SK-N-SH treated with all-trans-retinoic acid at 6 μM for 48 hours (cell line): Measurements from ENCODE around the gene UNCX.

Experiments used
- ATAC-seq: fragments of 200-7000 bp; cut with Tn5 transposase; 3 replicates; pipeline ENCODE4 v1.9.1; 2020; ENCODE audit warnings: mild to moderate bottlenecking, moderate library complexity
- BACH2 ChIP-seq: fragments of 250-450 bp; sonication (Bioruptor Pico); IDR thresholded peaks from 2 replicates; pipeline ENCODE4 v1.9.0; 2021; ENCODE audit warnings: mild to moderate bottlenecking, borderline replicate concordance
- CREB5 ChIP-seq: fragments of 250-450 bp; sonication (Bioruptor Pico); IDR thresholded peaks from 2 replicates; pipeline ENCODE4 v1.5.1; 2020; ENCODE audit warnings: low read depth, mild to moderate bottlenecking, moderate library complexity
- CSRNP3 ChIP-seq: fragments of 250-450 bp; sonication (Bioruptor Pico); IDR thresholded peaks from 2 replicates; pipeline ENCODE4 v1.5.1; 2021; ENCODE audit warnings: mild to moderate bottlenecking, moderate library complexity
- ESRRG ChIP-seq: fragments of 250-450 bp; sonication (Bioruptor Pico); IDR thresholded peaks from 2 replicates; pipeline ENCODE4 v1.6.1; 2021; ENCODE audit warnings: mild to moderate bottlenecking
- ISL1 ChIP-seq: fragments of 250-450 bp; sonication (Bioruptor Pico); IDR thresholded peaks from 2 replicates; pipeline ENCODE4 v2.1.2; 2022; ENCODE audit warnings: mild to moderate bottlenecking, moderate library complexity
- OSR1 ChIP-seq: fragments of 250-450 bp; sonication (Bioruptor Pico); IDR thresholded peaks from 2 replicates; pipeline ENCODE4 v1.8.0; 2022; ENCODE audit warnings: moderate library complexity, mild to moderate bottlenecking, inconsistent platforms
- PATZ1 ChIP-seq: fragments of 250-450 bp; sonication (Bioruptor Pico); IDR thresholded peaks from 2 replicates; pipeline ENCODE4 v1.8.0; 2020; ENCODE audit warnings: mild to moderate bottlenecking, moderate library complexity, borderline replicate concordance
- POU6F1 ChIP-seq: fragments of 250-450 bp; sonication (Bioruptor Pico); IDR thresholded peaks from 2 replicates; pipeline ENCODE4 v1.8.0; 2021; ENCODE audit warnings: low read depth, mild to moderate bottlenecking, moderate library complexity, borderline replicate concordance
- PPARA ChIP-seq: fragments of 250-450 bp; sonication (Bioruptor Pico); IDR thresholded peaks from 2 replicates; pipeline ENCODE4 v1.5.0; 2020; ENCODE audit warnings: mild to moderate bottlenecking, borderline replicate concordance
- RARB ChIP-seq: fragments of 250-450 bp; sonication (Bioruptor Pico); IDR thresholded peaks from 2 replicates; pipeline ENCODE4 v1.8.0; 2021; ENCODE audit warnings: mild to moderate bottlenecking, moderate library complexity
- SNAI2 ChIP-seq: fragments of 250-450 bp; sonication (Bioruptor Pico); IDR thresholded peaks from 2 replicates; pipeline ENCODE4 v1.5.0; 2020; ENCODE audit warnings: mild to moderate bottlenecking, moderate library complexity
- TCF4 ChIP-seq: fragments of 250-450 bp; sonication (Bioruptor Pico); IDR thresholded peaks from 2 replicates; pipeline ENCODE4 v1.8.0; 2021; ENCODE audit warnings: mild to moderate bottlenecking, moderate library complexity, borderline replicate concordance
- TOX ChIP-seq: fragments of 250-450 bp; sonication (Bioruptor Pico); IDR thresholded peaks from 2 replicates; pipeline ENCODE4 v1.8.0; 2021; ENCODE audit warnings: mild to moderate bottlenecking, moderate library complexity, borderline replicate concordance
- TSHZ2 ChIP-seq: fragments of 250-450 bp; sonication (Bioruptor Pico); IDR thresholded peaks from 2 replicates; pipeline ENCODE4 v1.5.0; 2020; ENCODE audit warnings: mild to moderate bottlenecking, moderate library complexity
- ZC3H10 ChIP-seq: fragments of 250-450 bp; sonication (Bioruptor Pico); IDR thresholded peaks from 2 replicates; pipeline ENCODE4 v1.5.1; 2021; ENCODE audit warnings: mild to moderate bottlenecking, moderate library complexity
- ZFP30 ChIP-seq: fragments of 450-650 bp; formaldehyde crosslinking; IDR thresholded peaks from 2 replicates; pipeline ENCODE4 v1.5.0; 2022; ENCODE audit warnings: mild to moderate bottlenecking, moderate library complexity
- ZNF565 ChIP-seq: fragments of 450-650 bp; formaldehyde crosslinking; conservative IDR thresholded peaks from 2 replicates; pipeline ENCODE4 v1.5.0; 2020; ENCODE audit warnings: low read depth, mild to moderate bottlenecking, moderate library complexity
- ZNF70 ChIP-seq: fragments of 450-650 bp; formaldehyde crosslinking; IDR thresholded peaks from 2 replicates; pipeline ENCODE4 v1.5.0; 2020; ENCODE audit warnings: mild to moderate bottlenecking, moderate library complexity

UNCX gene

GRCh38 chr7:1232623-1233332, at the start of gene UNCX:
TSS of gene UNCX (plus strand) at chr7:1232872. CDS start at chr7:1233018, 146 bp downstream.
- ATAC-seq: no peak
- TF ChIP-seq ZC3H10 (no peak), SNAI2 (no peak), POU6F1 (no peak), ZNF70 (CRISPR knock-in tag) (no peak), CSRNP3 (CRISPR knock-in tag) (no peak), CREB5 (CRISPR knock-in tag) (no peak), PATZ1 (CRISPR knock-in tag) (no peak), TCF4 (no peak), ESRRG (CRISPR knock-in tag) (no peak), ZFP30 (CRISPR knock-in tag) (no peak), OSR1 (CRISPR knock-in tag) (no peak), BACH2 (CRISPR knock-in tag) (no peak), PPARA (no peak), RARB (no peak), ZNF565 (CRISPR knock-in tag) (no peak), TOX (CRISPR knock-in tag) (no peak)

- ATAC-seq: no peak
- no peak for TF ChIP-seq TCF4
- no peak for TF ChIP-seq RARB
- no peak for TF ChIP-seq ESRRG (CRISPR knock-in tag)
- TF ChIP-seq TSHZ2 (CRISPR knock-in tag): no peak
- TF ChIP-seq ISL1 (CRISPR knock-in tag): no peak
- TF ChIP-seq CSRNP3 (CRISPR knock-in tag): no peak
These were observed 45.5 kb upstream of the UNCX start for GRCh38 chr7:1187127-1187526.

- no peak for ATAC-seq
These were observed 43.9 kb upstream of the UNCX start for GRCh38 chr7:1188720-1189294.

More at GRCh38 chr7:1188720-1189294, 43.9 kb upstream of the UNCX start:
- no peak for TF ChIP-seq ZNF70 (CRISPR knock-in tag)
- no peak for TF ChIP-seq CSRNP3 (CRISPR knock-in tag)
- TF ChIP-seq ZNF565 (CRISPR knock-in tag): no peak
- TF ChIP-seq BACH2 (CRISPR knock-in tag): no peak
- no peak for TF ChIP-seq PATZ1 (CRISPR knock-in tag)
